Urinary bladder (tissue), 4 donors: ENCODE measurements around the gene AOAH. TPM values are rescaled to one million over a fixed set of nuclear protein-coding genes. Genes with fewer than 3 reads are reported as not detected.
"Not testable (repeated sequence)": the region's sequence is repeated elsewhere in the genome, so short reads cannot be mapped to it uniquely, and the experiment has no call there.

ENCODE experiments used
- DNase-seq: peaks from one replicate; pipeline ENCODE4 v3.0.0-alpha.2; 2015; ENCODE audit errors: extremely low spot score
- H3K27ac ChIP-seq: one replicate; pipeline ENCODE4 v1.5.1; 2013; ENCODE audit warnings: low read depth, mild to moderate bottlenecking, moderate library complexity
- H3K36me3 ChIP-seq: one replicate; pipeline ENCODE4 v1.6.1; 2013; ENCODE audit warnings: mild to moderate bottlenecking, moderate library complexity; ENCODE audit not compliant: insufficient read depth
- H3K4me1 ChIP-seq: one replicate; pipeline ENCODE4 v1.6.1; 2013; ENCODE audit warnings: mild to moderate bottlenecking, moderate library complexity; ENCODE audit not compliant: insufficient read depth
- H3K4me3 ChIP-seq: one replicate; pipeline ENCODE4 v1.5.1; 2013; ENCODE audit warnings: low read depth, low read length
- WGBS: extraction: QIAGEN DNeasy Blood & Tissue Kit; methylation state at CpG from one replicate; pipeline ENCODE4 v1.1.7; 2013; 5-methylcytosine and 5-hydroxymethylcytosine counted together
- polyA plus RNA-seq: library from polyadenylated mRNA; stranded (reverse); fragments of 200-250 nt; gene quantifications from one replicate; pipeline ENCODE4 v1.2.3, GENCODE V29; 2013
- total RNA-seq: library from RNA; depleted of rRNA; stranded (reverse); fragments of >200 nt; gene quantifications from one replicate; pipeline ENCODE4 v1.2.3, GENCODE V29; 2014
- donor health status: healthy with polysubstance abuse.
- donor health status: healthy.

The AOAH gene
- total and polyA plus RNA-seq, 2 donors = 4.3 to 7.1 TPM

DNA sequence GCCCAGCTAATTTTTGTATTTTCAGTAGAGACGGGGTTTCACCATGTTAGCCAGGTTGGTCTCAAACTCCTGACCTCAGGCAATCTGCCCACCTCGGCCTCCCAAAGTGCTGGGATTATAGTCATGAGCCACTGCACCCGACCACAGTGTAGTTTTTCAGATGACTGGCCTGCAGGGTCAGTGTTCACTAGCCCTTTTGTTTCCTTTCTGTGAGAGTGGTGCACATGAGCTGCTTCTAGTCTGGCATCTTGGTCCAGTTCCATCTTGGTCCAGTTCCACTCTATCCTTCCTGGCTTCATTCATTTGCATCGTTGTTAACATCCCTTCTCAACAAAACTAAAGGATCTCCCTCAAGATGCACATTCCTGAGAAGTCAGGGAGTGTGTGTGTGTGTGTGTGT, 240.4 kb downstream of the AOAH start:
- H3K4me3 ChIP-seq, H3K36me3 ChIP-seq, H3K4me1 ChIP-seq, DNase-seq, H3K27ac ChIP-seq: not testable (repeated sequence)
- 77% methylated on average over 4 of the region's 4 CpGs for WGBS

DNA sequence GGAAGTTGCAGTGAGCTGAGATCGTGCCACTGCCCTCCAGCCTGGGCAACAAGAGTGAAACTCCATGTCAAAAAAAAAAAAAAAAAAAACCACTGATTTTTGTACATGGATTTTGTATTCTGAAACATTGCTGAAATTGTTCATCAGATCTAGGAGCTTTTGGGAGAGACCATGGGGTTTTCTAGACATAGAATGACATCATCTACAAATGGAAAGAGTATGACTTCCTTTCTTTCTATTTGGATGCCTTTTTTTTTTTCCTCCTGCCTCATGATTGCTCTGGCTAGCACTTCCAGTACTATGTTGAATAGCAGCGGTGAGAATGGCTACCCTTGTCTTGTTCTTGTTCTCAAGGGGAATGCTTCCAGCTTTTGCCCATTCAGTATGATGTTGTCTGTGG, 245.5 kb downstream of the AOAH start:
- DNase-seq = no peak
- WGBS = 84% methylated on average over 2 of the region's 2 CpGs

DNA sequence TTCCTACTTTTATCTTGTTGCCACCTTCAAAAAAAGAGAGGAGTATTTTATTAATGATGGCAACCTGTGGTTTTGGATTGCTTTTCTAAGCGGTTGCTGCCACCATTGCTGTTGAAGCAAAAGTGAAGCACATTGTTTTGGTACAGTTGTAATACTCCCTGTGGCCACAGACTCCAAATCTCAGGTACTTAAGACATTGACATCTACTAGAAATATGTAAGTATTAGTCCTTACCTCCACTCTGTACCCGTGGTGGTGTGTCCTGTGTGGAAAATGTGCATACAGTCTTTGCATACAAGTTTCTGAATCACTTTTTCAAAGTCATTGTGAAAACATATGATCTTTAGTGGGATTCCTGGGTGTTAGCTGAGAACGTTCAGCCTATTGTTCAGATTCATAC, 248.9 kb downstream of the AOAH start:
- no peak for DNase-seq
- Histone ChIP-seq H3K27ac (no peak overlapping the region), H3K4me3 (no peak overlapping the region), H3K36me3 (no peaks in the 10 kb centered on the region), H3K4me1 (no peaks in the 10 kb centered on the region)
- 87% methylated on average over 3 of the region's 3 CpGs for WGBS

More for the DNA sequence above, 245.5 kb downstream of the AOAH start:
- Histone ChIP-seq H3K4me1 (no peaks in the 10 kb centered on the region), H3K4me3 (no peak overlapping the region), H3K36me3 (no peaks in the 10 kb centered on the region), H3K27ac (no peak overlapping the region)

DNA sequence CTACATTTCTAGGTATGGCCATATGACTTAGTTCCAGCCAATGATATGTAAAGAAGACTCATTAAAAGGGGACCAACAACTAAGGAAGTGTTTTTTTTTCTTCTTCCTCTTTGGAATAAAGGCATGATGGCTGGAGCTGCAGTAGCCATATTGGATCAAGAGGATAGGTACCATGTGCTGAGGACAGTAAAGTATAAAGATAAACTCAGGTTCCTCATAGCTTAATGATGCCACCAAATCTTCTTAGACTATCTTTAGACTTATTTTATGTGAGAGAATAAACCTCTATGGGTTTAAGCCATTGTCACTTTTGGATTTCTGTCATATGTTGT, 249.3 kb downstream of the AOAH start:
- H3K4me1 ChIP-seq = no peaks in the 10 kb centered on the region
- DNase-seq = no peak
- H3K27ac ChIP-seq = no peak overlapping the region
- H3K4me3 ChIP-seq = no peak overlapping the region
- no peaks in the 10 kb centered on the region for H3K36me3 ChIP-seq

DNA sequence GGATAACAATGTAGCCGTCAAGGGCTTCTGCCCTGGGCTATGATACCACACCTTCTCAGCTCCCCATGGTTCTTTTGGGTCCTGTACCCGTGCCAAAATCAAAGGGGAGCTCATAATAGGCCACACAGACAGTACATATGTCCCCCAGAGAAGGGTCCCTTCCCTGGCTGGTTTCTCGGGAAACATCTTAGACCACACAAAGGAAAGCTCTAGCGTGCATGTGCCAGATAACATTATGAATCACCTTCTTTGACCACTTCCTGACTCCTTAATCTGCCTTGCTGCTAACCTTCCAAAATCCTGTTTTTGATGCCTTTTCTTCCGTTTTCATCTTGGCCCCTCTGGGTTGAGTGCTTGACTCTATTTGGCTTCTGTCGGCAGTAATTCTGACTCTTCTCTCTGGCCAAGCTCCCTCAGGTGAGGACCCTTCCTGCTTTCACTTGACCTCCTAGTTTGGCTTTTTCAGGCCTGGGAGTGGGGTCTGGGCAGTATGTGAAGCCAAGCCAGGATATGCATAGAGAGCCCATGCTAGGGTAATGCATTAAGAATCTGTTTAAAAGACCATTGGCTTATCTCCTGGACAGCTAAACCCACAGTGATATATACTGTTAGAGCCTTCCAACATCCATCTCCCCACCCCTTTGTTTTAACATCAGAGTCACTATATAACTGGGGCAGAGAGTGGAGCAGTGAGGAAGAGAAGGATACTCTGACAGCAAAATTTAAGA, 249.8 kb downstream of the AOAH start:
- 58% methylated on average over 6 of the region's 6 CpGs for WGBS

DNA sequence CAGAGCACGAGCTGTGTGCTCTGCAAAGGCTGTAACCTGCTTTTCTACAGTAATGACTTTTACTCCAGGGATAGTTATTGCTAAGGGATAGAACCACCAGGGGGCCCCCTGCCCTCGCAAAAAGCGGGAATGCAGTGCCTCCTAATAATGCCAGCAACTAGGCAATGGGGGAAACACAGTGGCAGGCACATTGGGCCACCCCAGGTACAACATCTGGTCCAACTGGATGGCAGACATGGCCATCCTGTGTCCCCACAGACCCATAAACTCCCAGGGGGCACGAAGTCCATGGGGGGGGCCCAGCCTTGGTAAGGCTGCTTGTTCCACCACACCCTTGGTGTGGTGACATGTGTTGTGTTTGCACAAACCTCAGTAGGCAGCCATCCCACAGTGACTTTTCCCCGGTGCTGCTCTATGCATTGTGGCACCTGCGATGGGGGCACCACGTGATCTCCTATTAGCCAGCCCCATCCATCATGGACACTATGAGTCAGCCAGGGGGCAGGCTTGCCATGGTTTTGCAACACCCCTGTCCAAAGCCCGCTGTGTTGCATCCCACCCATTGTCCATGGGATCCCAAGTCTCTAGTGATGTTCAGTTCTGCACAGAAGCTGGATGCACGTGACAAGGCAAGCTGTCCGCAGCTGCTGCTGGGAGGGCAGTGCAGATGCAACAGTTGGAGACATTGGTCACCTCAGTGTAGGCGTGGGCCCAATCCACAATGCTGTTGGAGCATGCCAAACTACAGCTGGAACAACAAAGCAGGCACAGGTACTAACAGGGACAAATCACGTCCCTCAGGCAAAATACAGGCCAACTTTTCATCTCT, 250.6 kb downstream of the AOAH start:
- Histone ChIP-seq H3K4me3 (no peak overlapping the region), H3K27ac (no peak overlapping the region), H3K4me1 (no peaks in the 10 kb centered on the region), H3K36me3 (no peaks in the 10 kb centered on the region)
- no peak for DNase-seq
- WGBS = 71% methylated on average over 12 of the region's 12 CpGs

More for the DNA sequence above, 249.8 kb downstream of the AOAH start:
- H3K36me3 ChIP-seq = no peaks in the 10 kb centered on the region
- no peaks in the 10 kb centered on the region for H3K4me1 ChIP-seq
- no peak overlapping the region for H3K4me3 ChIP-seq
- no peak for DNase-seq
- H3K27ac ChIP-seq = no peak overlapping the region

DNA sequence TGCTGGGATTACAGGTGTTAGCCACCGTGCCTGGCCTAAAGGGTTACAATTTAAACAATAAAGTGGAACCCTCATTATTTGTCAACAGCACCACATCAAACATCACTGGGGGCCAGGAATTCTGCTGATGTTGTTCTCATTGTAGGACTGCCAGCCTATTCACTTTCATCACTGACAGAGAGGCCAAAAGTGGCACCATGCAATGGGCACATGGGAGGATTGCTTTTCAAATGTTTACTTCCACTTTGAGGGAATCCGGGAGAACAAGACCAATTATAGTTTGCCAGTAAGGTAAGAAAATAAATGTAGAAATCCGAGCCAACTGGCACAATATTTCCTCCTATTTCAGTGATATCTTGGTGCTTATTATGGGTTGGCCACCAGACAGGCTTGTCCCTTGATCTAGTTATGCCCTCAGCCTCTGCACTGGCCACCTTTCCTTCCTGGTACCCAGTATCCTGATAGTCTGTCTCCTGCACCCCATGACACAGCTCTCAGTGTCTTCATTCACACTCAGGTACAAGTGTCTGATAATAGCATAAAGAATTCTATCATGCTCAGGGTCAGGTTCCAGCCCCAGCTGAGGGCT, 252.1 kb downstream of the AOAH start:
- Histone ChIP-seq H3K36me3 (no peaks in the 10 kb centered on the region), H3K4me3 (no peak overlapping the region)

DNA sequence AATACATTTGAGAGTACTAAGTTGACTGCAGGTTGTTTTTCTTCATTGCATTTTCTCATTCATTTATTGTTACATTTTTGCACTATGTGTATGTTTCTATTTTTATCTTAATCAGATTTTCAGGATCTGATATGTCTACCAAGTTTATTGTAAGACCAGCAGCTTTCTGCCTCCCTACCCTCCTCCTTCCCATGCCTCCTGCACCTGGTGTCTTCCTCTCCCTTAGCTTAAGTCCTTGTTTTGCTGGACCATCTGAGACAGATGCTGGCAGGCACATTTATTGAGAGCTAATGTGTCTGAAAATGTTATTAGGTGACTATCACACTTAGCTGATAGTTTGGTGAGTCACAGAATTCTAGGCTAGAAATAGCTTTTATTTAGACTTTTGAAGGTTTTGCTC, 255.1 kb downstream of the AOAH start:
- Histone ChIP-seq H3K4me3 (no peak overlapping the region), H3K27ac (no peak overlapping the region), H3K36me3 (no peaks in the 10 kb centered on the region), H3K4me1 (no peaks in the 10 kb centered on the region)
- no peak for DNase-seq

More for the DNA sequence above, 252.1 kb downstream of the AOAH start:
- no peak overlapping the region for H3K27ac ChIP-seq
- no peak for DNase-seq
- H3K4me1 ChIP-seq = no peaks in the 10 kb centered on the region
- WGBS = 82% methylated on average over 3 of the region's 3 CpGs

DNA sequence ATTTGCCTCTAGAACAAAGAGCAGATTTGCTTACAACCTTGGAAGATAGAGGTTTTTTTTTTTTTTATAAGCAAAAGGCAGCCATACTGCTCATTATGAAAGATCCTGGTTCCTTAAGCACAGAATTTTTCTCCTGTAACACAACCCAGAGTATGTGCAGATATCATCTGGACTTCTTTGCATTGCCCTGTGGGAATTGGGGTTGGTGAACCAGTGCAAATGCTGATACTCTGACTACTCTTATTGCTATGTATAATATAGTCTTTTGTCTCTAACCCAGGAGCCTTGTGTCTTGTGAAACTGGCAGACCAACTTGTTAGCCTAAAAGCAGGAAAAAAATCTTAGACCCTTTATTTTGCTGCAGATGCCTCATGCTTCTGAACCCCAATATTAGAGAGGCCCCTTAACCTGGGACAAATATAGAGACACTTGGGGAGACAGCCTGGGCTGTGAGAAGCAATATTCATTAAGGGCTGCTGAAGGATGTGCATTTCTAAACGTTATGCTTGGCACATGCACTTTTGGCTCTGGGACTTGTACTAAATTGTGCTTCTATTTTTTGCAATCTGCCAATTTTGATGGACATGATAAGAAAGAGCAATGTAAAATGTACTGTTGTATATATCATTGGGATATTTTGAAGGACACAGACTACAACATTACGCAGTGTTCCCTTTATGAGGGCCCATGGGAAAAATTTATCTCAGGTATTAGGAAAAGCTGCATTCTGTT, 255.8 kb downstream of the AOAH start:
- Histone ChIP-seq H3K36me3 (no peaks in the 10 kb centered on the region), H3K4me1 (no peaks in the 10 kb centered on the region), H3K4me3 (no peak overlapping the region), H3K27ac (no peak overlapping the region)
- 57% methylated on average over 2 of the region's 2 CpGs for WGBS
- DNase-seq = no peak

DNA sequence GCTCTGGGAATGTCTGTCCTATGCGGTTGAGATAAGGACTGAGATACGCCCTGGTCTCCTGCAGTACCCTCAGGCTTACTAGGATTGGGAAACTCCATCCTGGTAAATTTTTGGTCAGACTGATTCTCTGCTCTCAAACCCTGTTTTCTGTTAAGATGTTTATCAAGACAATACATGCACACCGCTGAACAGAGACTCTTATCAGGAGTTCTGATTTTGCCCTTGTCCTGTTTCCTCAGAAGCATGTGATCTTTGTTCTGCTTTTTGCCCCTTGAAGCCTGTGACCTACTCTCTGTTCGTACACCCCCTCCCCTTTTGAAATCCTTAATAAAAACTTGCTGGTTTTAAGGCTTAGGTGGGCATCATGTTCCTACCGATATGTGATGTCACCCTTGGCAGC, 258.3 kb downstream of the AOAH start:
- 69% methylated on average over 5 of the region's 5 CpGs for WGBS
- H3K27ac ChIP-seq, H3K4me3 ChIP-seq, H3K36me3 ChIP-seq, H3K4me1 ChIP-seq, DNase-seq: not testable (repeated sequence)

DNA sequence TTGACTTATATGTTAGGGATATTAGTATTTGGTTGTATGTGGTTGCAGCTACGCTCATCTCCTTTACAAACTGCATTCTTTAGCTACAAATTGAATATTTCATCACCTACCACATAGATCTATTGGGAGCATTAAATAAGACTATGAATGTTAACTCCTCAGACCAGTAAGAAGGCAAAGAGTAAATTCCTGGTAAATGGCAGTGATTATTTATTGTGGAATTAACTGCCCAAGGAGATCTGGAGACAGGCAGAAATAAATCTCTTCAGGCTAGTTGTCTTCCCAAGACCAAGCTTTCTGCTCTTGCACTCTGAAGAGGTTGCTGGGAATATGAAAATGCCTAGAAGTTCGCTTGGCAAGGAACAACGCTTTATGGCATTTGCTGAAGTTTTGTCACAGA, 260.0 kb downstream of the AOAH start:
- no peak overlapping the region for H3K4me3 ChIP-seq
- H3K36me3 ChIP-seq = no peaks in the 10 kb centered on the region
- no peaks in the 10 kb centered on the region for H3K4me1 ChIP-seq
- WGBS = 71% methylated on average over 3 of the region's 3 CpGs
- H3K27ac ChIP-seq = no peak overlapping the region
- no peak for DNase-seq
